WERI-Rb-1 (cell line): ENCODE measurements around the gene ATP11A.
"Not testable (repeated sequence)": the region's sequence is repeated elsewhere in the genome, so short reads cannot be mapped to it uniquely, and the experiment has no call there.

Experiments used
- DNase-seq: peaks from one replicate; pipeline ENCODE4 v3.0.0-alpha.2; 2020
- H3K27ac ChIP-seq: fragments of 250-450 bp; sonication (Bioruptor Pico); 2 replicates; pipeline ENCODE4 v1.5.1; 2020; ENCODE audit warnings: mild to moderate bottlenecking, moderate library complexity
- H3K27me3 ChIP-seq: fragments of 250-450 bp; sonication (Bioruptor Pico); 2 replicates; pipeline ENCODE4 v1.5.1; 2021; ENCODE audit warnings: mild to moderate bottlenecking, low read depth, moderate library complexity; ENCODE audit not compliant: insufficient read depth, severe bottlenecking
- H3K36me3 ChIP-seq: fragments of 250-450 bp; sonication (Bioruptor Pico); 2 replicates; pipeline ENCODE4 v1.5.1; 2020; ENCODE audit warnings: mild to moderate bottlenecking, moderate library complexity
- H3K4me3 ChIP-seq: 2 replicates; pipeline ENCODE4 v1.5.1; 2011; ENCODE audit warnings: low read depth, mild to moderate bottlenecking, control low read depth, low read length
- H3K9me3 ChIP-seq: fragments of 250-450 bp; sonication (Bioruptor Pico); 2 replicates; pipeline ENCODE4 v1.5.1; 2021; ENCODE audit warnings: mild to moderate bottlenecking, moderate library complexity; ENCODE audit not compliant: severe bottlenecking
- TF ChIP-seq, protein P1 (sequence below): IDR thresholded peaks from 2 replicates; pipeline ENCODE4 v1.5.1; 2011; ENCODE audit warnings: low read depth, mild to moderate bottlenecking, control low read depth, inconsistent platforms, low read length

Gene ATP11A

DNA sequence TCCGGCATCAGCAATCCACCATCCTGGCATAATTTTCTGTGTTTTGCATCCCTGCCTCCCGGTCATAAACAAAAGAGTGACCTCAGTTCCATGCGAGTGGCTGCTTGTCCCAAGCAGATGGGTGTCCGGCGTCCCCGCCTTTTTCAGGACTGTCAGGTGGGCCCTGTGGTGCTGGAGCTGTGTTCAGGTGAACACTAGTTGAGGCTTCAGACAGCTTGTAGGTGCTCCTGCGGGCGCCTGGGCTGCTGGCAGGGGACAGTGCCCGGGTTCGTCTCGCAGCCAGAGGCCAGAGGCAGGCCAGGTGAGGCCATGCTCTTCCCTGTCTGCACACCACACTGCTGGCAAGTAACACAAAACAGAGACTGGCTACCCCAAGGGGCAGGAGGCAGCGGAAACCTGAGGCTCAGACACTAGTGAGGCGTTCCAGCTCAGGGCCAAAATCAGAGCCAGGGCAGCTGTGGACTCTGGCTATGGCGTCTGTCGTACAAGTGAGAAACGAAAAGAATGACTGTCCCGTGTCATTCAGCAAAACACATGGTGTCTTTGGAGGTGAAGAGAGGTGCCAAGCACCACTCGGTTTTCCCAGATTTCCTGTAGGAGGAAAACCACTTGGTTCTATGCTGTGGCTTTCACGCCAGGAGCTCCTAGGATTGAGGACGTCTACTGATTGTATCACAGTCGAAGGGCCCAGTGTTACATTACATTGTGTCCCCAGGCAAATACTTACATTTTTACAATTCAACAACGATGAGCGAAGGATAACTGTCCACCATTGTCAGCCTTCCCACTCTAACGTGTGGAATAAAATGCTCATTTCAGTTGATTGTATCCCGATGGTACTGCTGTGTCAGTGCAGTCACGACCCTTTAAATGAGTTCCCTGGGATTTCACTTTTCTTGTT, 104.0 kb downstream of the ATP11A start:
- H3K36me3 ChIP-seq: no peaks in the 10 kb centered on the region
- H3K27me3 ChIP-seq: no peaks in the 10 kb centered on the region
- TF ChIP-seq, protein P1, sequence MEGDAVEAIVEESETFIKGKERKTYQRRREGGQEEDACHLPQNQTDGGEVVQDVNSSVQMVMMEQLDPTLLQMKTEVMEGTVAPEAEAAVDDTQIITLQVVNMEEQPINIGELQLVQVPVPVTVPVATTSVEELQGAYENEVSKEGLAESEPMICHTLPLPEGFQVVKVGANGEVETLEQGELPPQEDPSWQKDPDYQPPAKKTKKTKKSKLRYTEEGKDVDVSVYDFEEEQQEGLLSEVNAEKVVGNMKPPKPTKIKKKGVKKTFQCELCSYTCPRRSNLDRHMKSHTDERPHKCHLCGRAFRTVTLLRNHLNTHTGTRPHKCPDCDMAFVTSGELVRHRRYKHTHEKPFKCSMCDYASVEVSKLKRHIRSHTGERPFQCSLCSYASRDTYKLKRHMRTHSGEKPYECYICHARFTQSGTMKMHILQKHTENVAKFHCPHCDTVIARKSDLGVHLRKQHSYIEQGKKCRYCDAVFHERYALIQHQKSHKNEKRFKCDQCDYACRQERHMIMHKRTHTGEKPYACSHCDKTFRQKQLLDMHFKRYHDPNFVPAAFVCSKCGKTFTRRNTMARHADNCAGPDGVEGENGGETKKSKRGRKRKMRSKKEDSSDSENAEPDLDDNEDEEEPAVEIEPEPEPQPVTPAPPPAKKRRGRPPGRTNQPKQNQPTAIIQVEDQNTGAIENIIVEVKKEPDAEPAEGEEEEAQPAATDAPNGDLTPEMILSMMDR: no peak

DNA sequence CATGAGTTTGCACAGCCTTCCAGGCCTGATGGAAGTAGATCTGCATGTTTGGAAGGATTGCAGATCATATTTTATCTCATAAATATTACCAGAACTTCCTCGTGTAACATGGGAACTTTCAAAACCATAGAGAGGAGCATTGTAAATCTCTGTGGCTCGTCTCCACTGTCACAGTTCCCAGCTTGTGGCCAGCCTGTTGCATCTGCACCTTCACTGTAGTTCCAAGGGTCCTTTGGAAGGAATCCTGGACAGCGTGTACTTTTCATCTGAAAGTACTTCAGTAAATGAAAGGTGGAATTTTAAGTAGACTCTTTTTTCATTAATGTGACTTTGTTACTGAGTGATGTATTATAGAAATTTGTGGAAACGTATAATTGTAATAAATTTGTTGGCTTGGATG, 105.4 kb downstream of the ATP11A start:
- no peaks in the 10 kb centered on the region for H3K9me3 ChIP-seq
- H3K27me3 ChIP-seq: no peaks in the 10 kb centered on the region
- H3K4me3 ChIP-seq: no peak overlapping the region
- H3K27ac ChIP-seq: no peak overlapping the region
- H3K36me3 ChIP-seq: no peaks in the 10 kb centered on the region
- no peak for DNase-seq
- TF ChIP-seq, protein P1: no peak

More for the DNA sequence above, 104.0 kb downstream of the ATP11A start:
- no peak for DNase-seq
- no peak overlapping the region for H3K4me3 ChIP-seq
- H3K27ac ChIP-seq: no peak overlapping the region
- no peaks in the 10 kb centered on the region for H3K9me3 ChIP-seq

DNA sequence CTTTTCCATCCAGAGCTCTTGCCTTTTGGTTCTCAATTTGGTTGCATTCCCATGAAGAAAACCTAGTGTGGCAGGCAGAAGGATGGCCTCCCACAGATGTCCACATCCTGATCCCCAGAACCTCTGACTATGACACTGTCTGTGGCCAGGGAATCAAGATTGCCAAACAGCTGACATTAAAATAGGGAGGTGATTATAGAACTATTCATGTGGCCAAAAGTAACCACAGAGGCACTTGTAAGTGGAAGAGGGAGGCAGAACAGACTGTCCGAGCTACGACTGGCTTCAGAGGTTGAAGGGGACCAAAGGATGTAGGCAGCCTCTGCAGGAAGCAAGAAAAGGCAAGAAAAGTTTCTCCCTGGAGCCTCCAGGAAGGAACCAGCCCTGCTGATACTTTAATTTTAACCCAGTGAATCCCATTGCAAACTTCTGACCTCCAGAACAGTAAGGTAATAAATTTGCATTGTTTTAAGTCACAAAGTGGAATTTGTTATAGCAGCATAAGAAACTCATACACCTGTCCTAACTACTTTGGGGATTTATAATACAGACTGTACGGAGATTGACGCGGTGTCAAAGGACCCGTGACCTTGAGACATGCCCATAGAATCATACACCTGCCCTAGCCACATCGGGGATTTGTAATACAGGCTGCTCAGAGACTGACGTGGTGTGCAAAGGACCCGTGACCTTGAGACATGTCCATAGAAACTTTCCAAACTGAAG, 106.5 kb downstream of the ATP11A start:
- H3K36me3 ChIP-seq: no peaks in the 10 kb centered on the region
- H3K27ac ChIP-seq: no peak overlapping the region
- TF ChIP-seq, protein P1: no peak
- no peak for DNase-seq
- H3K9me3 ChIP-seq: no peaks in the 10 kb centered on the region
- no peak overlapping the region for H3K4me3 ChIP-seq
- no peaks in the 10 kb centered on the region for H3K27me3 ChIP-seq

DNA sequence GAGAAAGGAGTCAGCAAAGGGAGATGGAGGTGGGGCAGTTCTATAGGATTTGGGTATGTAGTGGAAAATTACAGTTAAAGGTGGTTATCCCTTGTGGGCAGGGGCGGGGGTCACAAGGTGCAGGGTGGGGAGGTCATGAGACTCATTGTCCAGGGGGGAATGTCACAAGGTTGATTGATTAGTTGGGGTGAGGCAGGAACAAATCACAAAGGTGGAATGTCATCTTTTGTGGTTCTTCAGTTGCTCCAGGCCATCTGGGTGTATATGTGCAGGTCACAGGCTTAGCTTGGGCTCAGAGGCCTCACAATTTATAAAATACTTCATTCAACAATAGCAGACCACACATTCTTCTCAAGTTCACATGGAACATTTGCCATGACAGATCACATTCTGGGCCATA, 109.6 kb downstream of the ATP11A start:
- no peaks in the 10 kb centered on the region for H3K27me3 ChIP-seq
- H3K4me3 ChIP-seq: no peak overlapping the region
- H3K9me3 ChIP-seq: no peaks in the 10 kb centered on the region
- no peak overlapping the region for H3K27ac ChIP-seq
- TF ChIP-seq, protein P1: no peak
- H3K36me3 ChIP-seq: no peaks in the 10 kb centered on the region
- no peak for DNase-seq

DNA sequence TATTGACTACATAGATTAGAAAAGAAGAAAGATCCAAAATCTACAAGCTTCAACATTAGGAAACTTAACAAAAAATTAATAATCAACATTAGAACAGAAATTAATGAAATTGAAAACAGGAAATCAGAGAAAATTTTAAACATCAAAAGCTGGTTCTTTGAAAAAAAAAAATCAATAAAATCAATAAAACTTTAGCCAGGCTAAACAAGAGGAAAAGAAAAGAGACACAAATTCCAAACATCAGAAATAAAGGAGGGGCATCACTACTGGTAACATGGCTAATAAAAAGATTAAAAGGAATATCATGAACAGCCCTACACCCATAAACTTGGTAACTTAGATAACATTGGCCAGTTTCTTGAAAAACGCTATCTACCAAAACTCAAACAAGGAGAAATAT, 110.2 kb downstream of the ATP11A start:
- no peaks in the 10 kb centered on the region for H3K36me3 ChIP-seq
- no peak overlapping the region for H3K27ac ChIP-seq
- DNase-seq: no peak
- H3K9me3 ChIP-seq: no peaks in the 10 kb centered on the region
- no peak overlapping the region for H3K4me3 ChIP-seq
- TF ChIP-seq, protein P1: no peak
- H3K27me3 ChIP-seq: no peaks in the 10 kb centered on the region

DNA sequence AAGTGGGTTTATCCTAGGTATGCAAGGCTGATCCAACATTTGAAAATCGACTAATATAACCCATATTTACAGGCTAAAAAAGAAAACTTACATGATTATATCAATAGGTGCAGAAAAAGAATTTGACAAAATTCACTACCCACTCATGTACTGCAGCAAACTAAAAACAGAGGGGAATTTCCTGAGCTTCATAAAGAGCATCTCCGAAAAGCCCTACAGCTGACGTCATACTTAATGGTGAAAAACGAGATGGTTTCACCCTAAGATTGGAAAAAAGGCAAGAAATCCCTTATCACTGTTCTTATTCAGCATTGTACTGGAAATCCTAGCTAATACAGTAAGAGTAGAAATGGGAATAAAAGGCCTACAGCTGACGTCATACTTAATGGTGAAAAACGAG, 111.0 kb downstream of the ATP11A start:
- H3K36me3 ChIP-seq, DNase-seq, H3K9me3 ChIP-seq, H3K27me3 ChIP-seq, H3K27ac ChIP-seq, H3K4me3 ChIP-seq: not testable (repeated sequence)
